RPMI7951 (cell line): ENCODE data around the gene FARP2. TPM values are rescaled to one million over a fixed set of nuclear protein-coding genes. Genes with fewer than 3 reads are reported as not detected.
"Not testable (repeated sequence)": the region's sequence is repeated elsewhere in the genome, so short reads cannot be mapped to it uniquely, and the experiment has no call there.

ENCODE experiments used
- DNase-seq: peaks from one replicate; pipeline ENCODE4 v3.0.0-alpha.2; 2012; ENCODE audit warnings: low read depth
- total RNA-seq: library from RNA; depleted of rRNA; stranded (reverse); fragments of >200 nt; shearing (Covaris generic); gene quantifications from 2 replicates; pipeline ENCODE4 v1.2.3, GENCODE V29; 2014

Gene FARP2
- total RNA-seq, 1 experiment from 2014 or later, result 38.1 TPM

- peak; percentile 96 for DNase-seq
These were observed 54.7 kb downstream of the FARP2 start for GRCh38 chr2:241410739-241411176.

DNA sequence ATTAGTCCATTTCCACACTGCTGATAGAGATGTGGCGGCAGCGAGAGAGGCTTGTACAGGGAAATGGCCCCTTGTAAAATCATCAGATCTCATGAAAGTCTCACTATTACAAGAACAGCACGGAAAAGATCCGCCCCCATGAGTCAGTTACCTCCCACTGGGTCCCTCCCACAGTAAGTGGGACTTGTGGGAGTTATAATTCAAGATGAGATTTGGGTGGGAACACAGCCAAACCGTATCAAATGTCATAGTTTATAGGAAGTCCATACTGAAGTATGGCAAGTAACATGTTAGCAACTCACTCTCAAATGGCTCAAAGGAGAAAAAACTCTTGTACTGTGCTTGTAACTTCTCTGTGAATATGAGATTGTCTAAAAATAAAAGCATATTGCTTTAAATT is 56.1 kb downstream of the FARP2 start:
- DNase-seq, result peak; percentile 96

- DNase-seq, result not testable (repeated sequence)
These were observed 57.4 kb downstream of the FARP2 start for GRCh38 chr2:241413501-241413900.

GRCh38 chr2:241413929-241414580 is 58.0 kb downstream of the FARP2 start:
- no peak for DNase-seq

GRCh38 chr2:241415196-241415595 is 59.1 kb downstream of the FARP2 start:
- DNase-seq, result no peak

- DNase-seq, result no peak
These were observed 61.5 kb downstream of the FARP2 start for GRCh38 chr2:241417626-241418025.

- no peak for DNase-seq
These were observed 65.2 kb downstream of the FARP2 start for GRCh38 chr2:241421330-241421729.

DNA sequence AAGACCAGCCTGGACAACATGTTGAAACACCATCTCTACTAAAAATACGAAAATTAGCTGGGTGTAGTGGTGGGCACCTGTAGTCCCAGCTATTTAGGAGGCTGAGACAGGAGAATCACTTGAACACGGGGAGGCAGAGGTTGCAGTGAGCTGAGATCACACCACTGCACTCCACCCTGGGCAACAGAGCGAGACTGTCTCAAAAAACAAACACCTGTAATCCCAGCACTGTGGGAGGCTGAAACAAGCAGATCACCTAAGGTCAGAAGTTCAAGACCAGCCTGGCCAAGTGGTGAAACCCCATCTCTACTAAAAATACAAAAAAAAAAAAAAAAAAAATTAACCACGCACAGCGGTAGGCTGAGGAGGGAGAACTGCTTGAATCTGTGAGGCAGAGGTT is 65.9 kb downstream of the FARP2 start:
- DNase-seq, result not testable (repeated sequence)

- DNase-seq, result no peak
These were observed 66.3 kb downstream of the FARP2 start for GRCh38 chr2:241422350-241422749.

GRCh38 chr2:241423489-241423888 is 67.4 kb downstream of the FARP2 start:
- DNase-seq, result not testable (repeated sequence)

DNA sequence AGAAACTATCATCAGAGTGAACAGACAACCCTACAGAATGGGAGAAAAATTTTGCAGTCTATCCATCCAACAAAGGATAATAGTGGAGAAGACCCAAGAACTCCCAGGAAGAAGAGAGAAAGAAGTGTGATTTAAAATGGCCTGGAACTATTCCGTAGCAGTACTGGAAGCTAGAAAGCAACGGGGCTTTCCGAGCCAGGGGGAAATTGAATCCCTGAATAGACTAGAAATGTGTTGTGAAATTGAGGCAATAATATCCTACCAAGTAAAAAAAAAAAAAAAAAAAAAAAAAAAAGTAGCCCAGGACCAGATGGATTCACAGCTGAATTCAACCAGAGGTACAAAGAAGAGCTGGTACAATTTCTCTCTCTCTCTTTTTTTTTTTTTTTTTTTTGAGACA is 69.3 kb downstream of the FARP2 start:
- DNase-seq, result no peak

- DNase-seq, result no peak
These were observed 74.1 kb downstream of the FARP2 start for GRCh38 chr2:241430178-241430577.

DNA sequence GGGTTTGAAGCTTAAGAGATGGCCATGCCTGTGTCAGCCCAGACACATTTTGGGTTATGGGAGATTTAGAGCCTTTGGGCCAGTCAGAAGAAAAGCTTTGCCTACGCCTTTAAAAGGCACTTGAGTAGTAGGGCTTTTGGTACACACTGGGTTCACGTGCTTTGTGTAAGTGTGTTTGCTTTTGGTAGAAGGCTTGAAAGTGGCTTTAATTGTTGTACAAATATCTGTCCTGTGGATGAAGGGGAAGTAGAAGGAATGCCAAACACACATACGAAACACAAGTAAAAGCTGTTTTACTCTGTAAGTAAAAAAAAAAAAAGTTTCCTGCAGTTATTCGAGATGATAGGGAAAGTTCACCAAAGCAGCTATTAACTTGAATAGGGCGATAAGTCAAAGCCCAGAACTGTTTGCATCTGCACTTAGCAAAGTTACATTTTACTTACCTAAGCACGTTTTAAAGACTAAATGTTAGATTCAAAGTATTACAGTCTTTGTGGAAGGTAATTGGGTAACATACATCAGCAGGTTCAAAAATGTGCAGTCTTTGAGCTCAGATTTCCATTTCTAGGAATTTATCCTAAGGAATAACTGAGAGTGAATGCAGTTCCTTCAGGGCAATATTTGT is 76.9 kb downstream of the FARP2 start:
- DNase-seq, result no peak

DNA sequence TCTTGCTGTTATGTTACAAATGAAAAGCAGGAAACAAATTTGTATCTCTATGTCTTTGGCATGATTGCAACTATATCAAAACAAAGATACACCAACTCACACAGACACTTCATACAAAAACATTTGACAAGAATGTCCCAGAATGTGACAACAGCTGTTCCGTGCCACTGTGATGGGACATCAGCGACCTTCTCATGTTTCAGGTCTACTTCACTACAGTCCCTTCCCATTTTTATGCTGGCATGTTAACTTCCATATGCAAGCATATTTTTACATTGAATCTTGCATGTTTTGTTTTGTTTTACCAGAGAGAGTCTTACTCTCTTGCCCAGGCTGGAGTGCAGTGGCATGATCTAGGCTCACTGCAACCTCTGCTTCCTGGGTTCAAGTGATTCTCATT is 81.1 kb downstream of the FARP2 start:
- DNase-seq, result no peak

- no peak for DNase-seq
These were observed 85.4 kb downstream of the FARP2 start for GRCh38 chr2:241441492-241441891.

DNA sequence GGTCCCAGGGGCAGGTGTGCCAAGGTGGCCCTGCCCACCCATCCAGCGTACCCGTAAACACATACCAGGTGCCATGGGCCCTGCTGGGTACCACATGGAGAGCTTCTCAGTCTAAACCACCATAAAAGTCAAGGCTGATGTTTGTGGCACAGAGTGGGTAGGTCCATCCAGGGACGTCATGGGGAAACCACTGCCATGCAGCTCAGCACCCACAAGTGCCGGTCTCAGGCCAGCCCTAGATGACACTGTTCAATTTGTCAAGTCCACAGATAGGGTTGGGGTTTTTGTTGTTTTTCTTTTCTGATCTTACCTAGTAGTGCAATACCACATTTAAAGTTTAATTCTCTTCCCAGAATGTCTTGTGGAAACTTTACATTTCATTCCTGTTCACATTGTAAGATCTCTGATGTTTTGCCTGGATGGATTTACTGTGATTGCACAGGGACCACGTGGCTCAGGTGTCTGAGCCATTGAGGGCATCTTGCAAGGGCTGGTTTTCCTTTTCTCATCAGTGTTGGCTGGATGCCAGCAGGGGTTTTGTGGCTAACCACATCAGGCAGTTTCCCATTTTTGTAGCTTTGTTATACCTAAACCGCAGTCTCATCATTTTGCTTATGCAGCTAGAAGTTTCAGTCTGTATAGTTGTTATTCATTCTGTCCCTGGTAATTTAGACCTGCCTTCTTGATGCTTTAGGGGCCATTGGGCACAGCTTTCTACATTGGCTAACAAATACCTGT is 87.6 kb downstream of the FARP2 start:
- DNase-seq, result peak; percentile 87

DNA sequence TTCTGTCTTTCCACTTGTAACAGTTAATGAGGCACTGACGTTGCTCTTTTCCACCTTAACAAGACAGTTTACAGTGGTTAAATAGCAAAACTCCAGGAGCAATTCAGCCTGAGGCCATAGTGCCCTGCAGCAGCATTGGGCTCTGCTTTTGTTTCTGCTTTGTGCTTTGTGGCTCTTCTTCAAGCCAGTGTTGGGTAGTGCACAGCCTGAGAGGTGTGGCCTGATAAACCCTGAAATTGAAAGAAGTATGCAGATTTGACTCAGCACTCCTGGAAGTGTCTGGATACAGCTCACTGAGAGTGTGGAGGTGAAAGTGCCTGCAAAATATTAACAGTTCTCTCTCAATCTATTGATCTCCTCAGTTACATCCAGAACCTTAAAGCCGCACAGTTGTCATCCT is 89.3 kb downstream of the FARP2 start:
- no peak for DNase-seq

DNA sequence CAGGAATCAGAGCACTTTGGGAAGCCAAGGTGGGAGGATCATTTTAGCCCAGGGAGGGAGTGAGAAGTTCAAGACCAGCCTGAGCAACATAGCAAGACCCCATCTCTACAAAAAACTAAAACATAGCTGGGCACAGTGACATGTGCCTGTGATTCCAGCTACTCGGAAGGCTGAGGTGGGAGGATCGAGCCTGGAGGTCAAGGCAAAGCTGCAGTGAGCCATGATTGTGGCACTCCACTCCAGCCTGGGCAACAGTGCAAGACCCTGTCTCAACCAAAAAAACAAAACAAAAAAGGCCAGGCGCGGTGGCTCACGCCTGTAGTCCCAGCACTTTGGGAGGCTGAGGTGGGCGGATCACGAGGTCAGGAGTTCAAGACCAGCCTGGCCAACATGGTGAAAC is 94.0 kb downstream of the FARP2 start:
- DNase-seq, result not testable (repeated sequence)

DNA sequence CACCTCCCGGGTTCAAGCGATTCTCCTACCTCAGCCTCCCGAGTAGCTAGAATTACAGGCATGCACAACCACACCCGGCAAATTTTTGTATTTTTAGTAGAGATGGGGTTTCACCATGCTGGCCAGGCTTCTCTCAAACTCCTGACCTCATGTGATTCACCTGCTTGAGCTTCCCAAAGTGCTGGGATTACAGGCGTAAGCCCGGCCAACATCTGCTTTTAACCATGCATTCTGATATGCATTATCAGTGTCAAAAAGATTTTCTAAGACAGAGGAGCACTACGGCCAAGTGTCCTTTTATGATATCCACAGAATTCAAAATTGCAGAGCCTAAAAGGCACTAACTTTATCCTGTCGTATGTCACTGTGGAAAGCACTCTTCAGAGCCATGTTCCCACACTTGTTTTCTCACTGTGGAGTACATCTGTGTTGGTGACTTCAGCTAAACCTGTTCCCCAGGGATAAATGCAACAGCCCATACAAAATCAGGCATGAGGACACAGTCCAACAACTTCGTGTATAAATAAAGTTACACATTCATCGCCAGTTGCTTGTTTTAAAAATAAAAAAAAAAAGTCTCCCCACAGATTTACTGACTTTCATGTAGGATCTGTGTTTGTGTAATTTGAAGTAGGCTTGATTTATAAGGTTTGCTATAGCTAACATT is 95.9 kb downstream of the FARP2 start:
- no peak for DNase-seq

DNA sequence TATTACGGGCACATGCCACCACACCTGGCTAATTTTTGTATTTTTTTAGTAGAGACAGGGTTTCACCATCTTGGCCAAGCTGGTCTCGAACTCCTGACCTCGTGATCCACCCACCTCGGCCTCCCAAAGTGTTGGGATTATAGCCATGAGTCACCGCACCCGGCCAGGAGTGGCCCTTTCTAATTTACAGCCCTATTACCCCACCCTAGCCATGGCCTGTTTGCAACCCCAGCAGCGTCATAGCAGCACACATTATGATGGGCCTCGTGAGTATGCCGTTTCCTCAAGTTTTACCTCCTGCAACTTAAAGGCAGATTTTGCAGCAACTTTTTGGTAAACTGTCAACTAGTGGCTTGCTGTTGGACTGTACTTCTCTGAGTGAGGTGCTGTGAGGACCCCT is 97.8 kb downstream of the FARP2 start:
- DNase-seq, result not testable (repeated sequence)

- DNase-seq, result no peak
These were observed 98.9 kb downstream of the FARP2 start for GRCh38 chr2:241454837-241455485.

- no peak for DNase-seq
These were observed 100.5 kb downstream of the FARP2 start for GRCh38 chr2:241456546-241456945.
